Coronary artery (tissue), 2 donors: ENCODE data around the gene GJA1.
"Not testable (repeated sequence)": the region's sequence is repeated elsewhere in the genome, so short reads cannot be mapped to it uniquely, and the experiment has no call there.

Experiments
- DNase-seq: peaks from one replicate; pipeline ENCODE4 v3.0.0-alpha.2; 2017; ENCODE audit warnings: low spot score
- H3K27ac ChIP-seq, 2 donors: fragments of 200-600 bp; sonication (generic); one replicate each; pipeline ENCODE4 v1.5.1; 2016 to 2019
- H3K4me3 ChIP-seq: fragments of 200-600 bp; sonication (generic); 2 replicates; pipeline ENCODE4 v1.5.1; 2016; ENCODE audit warnings: mild to moderate bottlenecking, moderate library complexity
- TF ChIP-seq, protein P1 (sequence below): fragments of 200-600 bp; sonication (generic); IDR thresholded peaks from one replicate; pipeline ENCODE4 v1.5.1; 2019; ENCODE audit warnings: antibody characterized with exemption

The GJA1 gene

DNA sequence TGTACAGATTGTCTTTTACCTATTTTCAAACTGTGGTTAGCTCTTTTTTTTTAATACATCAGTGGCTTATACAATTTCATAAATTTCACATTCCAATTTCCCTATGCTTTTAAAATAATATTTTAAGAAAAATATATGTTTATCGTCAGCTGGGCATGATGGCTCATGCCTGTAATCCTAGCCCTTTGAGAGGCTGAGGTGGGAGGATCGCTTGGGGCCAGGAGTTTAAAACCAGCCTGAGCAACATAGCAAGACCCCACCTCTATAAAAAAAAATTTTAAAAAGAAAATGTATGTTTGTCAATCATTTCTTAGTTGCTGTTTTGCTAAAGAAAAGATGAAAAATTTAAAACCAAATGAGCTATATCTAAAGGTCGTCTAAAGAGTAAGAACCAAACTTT, 3.4 kb downstream of the GJA1 start:
- no peak for DNase-seq
- Histone ChIP-seq H3K27ac (peak overlapping the region; percentile 93 to 95), H3K4me3 (peak overlapping the region; percentile 80)
- TF ChIP-seq, protein P1, sequence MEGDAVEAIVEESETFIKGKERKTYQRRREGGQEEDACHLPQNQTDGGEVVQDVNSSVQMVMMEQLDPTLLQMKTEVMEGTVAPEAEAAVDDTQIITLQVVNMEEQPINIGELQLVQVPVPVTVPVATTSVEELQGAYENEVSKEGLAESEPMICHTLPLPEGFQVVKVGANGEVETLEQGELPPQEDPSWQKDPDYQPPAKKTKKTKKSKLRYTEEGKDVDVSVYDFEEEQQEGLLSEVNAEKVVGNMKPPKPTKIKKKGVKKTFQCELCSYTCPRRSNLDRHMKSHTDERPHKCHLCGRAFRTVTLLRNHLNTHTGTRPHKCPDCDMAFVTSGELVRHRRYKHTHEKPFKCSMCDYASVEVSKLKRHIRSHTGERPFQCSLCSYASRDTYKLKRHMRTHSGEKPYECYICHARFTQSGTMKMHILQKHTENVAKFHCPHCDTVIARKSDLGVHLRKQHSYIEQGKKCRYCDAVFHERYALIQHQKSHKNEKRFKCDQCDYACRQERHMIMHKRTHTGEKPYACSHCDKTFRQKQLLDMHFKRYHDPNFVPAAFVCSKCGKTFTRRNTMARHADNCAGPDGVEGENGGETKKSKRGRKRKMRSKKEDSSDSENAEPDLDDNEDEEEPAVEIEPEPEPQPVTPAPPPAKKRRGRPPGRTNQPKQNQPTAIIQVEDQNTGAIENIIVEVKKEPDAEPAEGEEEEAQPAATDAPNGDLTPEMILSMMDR = no peak

DNA sequence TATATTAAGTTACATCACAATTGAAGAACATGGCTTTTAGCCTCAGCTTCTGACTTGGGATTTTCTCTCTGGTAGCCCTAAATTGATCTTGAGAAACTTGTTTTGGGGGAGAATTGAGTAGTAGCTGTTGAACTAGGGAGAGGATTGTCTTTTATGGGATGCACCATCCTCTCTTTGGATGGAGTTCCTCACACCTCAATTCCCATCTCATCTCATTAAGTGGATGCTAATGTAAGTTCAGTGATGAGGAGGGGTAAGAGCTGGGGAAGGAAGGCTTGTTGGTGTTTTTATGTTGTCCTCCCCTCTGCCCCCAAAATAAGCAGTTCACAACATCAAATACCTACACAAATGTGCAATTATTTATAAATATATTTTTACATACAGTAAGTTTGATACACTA, 4.0 kb downstream of the GJA1 start:
- H3K27ac ChIP-seq = peak overlapping the region; percentile 71 to 93

DNA sequence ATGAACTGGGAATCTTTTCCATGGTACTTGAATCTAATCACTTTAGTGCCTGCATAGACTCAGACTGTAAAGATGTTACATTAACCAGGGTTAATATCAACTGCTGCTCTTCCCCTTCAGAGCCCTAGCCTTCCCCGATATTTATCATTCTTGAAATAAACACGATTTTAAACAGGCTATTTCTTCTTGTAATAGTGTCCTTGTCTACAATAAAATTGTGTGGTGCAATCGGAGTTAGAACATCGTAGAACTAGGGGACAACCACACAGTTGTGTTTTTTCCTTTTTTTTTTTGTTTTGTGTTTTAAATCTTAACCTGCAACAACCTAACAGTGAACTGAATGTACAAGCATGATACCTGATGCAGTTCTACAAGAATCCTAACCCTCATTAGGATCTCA, 4.5 kb downstream of the GJA1 start:
- TF ChIP-seq, protein P1 = no peak
- no peak for DNase-seq
- H3K27ac ChIP-seq = peak overlapping the region; percentile 71 to 93
- H3K4me3 ChIP-seq = peak overlapping the region; percentile 80

More for the DNA sequence above, 4.0 kb downstream of the GJA1 start:
- H3K4me3 ChIP-seq = peak overlapping the region; percentile 80
- DNase-seq = no peak
- TF ChIP-seq, protein P1 = no peak

DNA sequence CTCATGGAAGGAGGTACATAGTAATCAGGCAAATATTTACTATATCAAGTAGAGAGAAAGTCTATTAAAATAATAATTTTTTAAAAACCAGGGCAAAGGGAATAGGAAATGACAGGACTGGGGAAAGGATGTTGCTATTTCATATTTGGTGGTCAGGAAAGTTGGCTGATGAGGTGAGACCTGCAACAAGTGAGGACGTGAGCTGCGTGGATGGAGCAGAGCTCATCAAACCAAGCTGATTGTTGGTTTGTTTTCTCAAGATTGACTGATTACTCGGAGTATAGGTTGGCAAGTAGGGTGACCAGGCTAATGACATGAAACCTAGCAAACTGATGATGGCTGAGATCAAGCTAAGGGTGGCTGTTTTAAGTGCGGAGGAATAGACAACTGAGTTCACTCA, 6.0 kb downstream of the GJA1 start:
- no peak for DNase-seq
- TF ChIP-seq, protein P1 = no peak
- Histone ChIP-seq H3K27ac (peak overlapping the region; percentile 36 to 56), H3K4me3 (peak overlapping the region; percentile 24)

DNA sequence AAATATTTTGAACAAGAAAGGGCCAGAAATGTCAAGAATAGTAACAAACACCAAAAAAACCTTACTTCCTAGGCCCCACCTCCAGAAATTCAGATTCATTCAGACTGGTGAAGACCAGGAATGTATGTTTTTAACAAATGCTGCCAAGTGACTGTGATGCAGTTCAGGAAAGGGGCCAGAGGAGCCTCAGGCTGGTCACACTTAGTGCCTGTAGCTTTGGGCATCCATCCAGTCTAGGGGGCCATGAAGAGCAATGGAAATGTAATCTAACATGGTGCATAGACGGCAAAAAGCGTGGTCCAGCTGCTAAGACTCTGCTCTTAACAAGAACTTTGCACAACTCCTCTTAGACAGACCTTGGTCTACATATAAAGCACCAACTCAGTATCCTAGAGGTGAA, 7.1 kb downstream of the GJA1 start:
- Histone ChIP-seq H3K4me3 (peak overlapping the region; percentile 7), H3K27ac (peak overlapping the region; percentile 36 to 59)
- DNase-seq = no peak
- TF ChIP-seq, protein P1 = no peak

DNA sequence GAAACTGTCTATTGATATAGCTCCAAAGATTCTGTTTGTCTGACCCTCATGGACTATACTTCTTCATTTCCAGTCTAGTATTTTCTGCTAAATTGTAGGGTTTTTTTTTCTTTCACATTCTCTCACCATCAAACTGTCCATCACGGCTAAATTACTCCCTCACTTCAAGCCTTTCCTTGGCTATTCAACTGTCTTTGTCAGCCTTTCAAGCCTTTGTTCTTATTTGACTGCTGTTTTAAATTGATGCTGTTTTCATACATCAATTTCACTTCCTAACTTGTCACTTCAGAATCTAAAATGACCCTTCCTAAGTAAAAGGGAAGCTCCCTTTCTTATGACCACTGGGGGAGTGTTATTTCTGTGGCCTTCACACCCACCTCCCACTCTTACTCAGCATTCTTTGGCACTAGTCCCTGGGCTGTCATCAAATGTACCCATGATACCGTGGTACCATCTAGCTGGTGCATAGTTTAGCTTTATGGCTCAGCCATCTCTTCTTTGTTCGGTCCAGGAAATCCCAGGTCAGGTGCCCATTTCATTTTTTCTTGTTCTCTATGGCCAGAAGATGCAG, 8.6 kb downstream of the GJA1 start:
- H3K27ac ChIP-seq = peak overlapping the region; percentile 44 to 45
- TF ChIP-seq, protein P1 = no peak
- peak overlapping the region; percentile 0 for H3K4me3 ChIP-seq
- no peak for DNase-seq

DNA sequence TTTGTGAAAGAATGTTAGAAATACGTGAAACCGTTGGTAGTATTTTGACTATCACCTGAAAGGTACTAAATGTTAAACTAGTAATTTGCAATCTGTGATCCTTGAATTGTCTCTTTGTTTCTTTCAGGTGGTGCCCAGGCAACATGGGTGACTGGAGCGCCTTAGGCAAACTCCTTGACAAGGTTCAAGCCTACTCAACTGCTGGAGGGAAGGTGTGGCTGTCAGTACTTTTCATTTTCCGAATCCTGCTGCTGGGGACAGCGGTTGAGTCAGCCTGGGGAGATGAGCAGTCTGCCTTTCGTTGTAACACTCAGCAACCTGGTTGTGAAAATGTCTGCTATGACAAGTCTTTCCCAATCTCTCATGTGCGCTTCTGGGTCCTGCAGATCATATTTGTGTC, 11.3 kb downstream of the GJA1 start:
- not testable (repeated sequence) for DNase-seq, H3K4me3 ChIP-seq, H3K27ac ChIP-seq

DNA sequence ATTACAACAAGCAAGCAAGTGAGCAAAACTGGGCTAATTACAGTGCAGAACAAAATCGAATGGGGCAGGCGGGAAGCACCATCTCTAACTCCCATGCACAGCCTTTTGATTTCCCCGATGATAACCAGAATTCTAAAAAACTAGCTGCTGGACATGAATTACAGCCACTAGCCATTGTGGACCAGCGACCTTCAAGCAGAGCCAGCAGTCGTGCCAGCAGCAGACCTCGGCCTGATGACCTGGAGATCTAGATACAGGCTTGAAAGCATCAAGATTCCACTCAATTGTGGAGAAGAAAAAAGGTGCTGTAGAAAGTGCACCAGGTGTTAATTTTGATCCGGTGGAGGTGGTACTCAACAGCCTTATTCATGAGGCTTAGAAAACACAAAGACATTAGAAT, 12.3 kb downstream of the GJA1 start:
- H3K27ac ChIP-seq, H3K4me3 ChIP-seq, DNase-seq: not testable (repeated sequence)

DNA sequence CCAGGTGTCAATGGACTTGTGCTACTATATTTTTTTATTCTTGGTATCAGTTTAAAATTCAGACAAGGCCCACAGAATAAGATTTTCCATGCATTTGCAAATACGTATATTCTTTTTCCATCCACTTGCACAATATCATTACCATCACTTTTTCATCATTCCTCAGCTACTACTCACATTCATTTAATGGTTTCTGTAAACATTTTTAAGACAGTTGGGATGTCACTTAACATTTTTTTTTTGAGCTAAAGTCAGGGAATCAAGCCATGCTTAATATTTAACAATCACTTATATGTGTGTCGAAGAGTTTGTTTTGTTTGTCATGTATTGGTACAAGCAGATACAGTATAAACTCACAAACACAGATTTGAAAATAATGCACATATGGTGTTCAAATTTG, 13.1 kb downstream of the GJA1 start:
- H3K4me3 ChIP-seq, DNase-seq, H3K27ac ChIP-seq: not testable (repeated sequence)
